ENCODE measurements around the gene OPRM1.

OPRM1 gene

DNA sequence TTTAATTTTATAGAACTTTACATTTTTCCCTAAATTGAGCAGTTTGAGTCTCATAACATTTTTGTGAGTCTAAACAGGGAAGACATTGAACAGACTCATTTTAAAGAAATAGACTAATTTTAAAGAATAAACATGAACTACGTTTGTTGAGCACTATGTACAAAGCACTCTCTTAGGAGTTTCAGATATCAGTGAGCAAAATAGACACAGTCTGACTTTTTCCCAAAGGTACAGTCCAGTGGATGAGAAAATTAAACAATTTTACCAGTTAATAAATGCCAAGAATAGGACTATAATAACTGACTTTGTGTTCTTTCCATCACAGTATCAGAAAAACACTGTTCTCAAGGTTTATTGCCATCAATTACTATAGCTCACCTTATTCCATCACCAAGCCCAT lies 18.1 kb downstream of the OPRM1 start:
- TF ChIP-seq, protein P1, sequence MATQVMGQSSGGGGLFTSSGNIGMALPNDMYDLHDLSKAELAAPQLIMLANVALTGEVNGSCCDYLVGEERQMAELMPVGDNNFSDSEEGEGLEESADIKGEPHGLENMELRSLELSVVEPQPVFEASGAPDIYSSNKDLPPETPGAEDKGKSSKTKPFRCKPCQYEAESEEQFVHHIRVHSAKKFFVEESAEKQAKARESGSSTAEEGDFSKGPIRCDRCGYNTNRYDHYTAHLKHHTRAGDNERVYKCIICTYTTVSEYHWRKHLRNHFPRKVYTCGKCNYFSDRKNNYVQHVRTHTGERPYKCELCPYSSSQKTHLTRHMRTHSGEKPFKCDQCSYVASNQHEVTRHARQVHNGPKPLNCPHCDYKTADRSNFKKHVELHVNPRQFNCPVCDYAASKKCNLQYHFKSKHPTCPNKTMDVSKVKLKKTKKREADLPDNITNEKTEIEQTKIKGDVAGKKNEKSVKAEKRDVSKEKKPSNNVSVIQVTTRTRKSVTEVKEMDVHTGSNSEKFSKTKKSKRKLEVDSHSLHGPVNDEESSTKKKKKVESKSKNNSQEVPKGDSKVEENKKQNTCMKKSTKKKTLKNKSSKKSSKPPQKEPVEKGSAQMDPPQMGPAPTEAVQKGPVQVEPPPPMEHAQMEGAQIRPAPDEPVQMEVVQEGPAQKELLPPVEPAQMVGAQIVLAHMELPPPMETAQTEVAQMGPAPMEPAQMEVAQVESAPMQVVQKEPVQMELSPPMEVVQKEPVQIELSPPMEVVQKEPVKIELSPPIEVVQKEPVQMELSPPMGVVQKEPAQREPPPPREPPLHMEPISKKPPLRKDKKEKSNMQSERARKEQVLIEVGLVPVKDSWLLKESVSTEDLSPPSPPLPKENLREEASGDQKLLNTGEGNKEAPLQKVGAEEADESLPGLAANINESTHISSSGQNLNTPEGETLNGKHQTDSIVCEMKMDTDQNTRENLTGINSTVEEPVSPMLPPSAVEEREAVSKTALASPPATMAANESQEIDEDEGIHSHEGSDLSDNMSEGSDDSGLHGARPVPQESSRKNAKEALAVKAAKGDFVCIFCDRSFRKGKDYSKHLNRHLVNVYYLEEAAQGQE (IDR thresholded peaks at IDR 0.05; ENCODE audit: insufficient read depth in 1 of 2, low read depth in 2 of 2, low read length in 2 of 2): no peak

DNA sequence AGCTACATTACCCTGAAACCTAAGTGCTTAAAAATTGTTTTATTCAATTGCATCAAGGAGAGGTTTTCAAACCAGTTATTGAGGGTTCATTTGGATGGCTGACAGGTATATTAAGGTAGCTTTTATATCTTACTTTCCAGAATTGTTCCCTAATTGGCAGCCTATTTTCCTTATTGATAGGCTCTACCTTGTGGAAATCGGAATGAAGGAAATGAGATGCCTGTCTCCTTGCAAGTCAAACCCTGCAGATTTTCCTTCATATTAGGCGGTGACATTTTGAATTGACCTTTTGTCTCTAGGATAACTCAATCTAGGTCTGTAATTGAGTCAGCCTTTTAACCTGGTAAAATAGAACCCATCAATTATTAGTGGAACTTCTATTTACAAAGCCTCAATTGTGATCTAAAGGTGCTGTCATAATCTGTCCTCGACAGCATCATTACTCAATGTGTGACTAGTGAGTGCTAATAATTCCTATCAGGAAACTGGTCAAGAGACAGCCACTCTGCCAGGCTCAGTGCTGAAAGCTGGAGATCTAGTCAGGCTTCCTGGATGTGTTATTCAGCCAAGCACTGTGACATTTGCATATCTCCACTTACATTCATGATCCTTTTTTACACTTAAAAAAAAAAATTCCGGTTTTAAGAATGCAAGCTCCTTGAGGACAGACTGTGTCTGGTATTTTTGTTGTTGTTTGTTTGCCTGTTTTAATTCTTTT lies 20.1 kb downstream of the OPRM1 start:
- no peak for TF ChIP-seq TAF1 (IDR thresholded peaks at IDR 0.05; ENCODE audit: borderline replicate concordance, insufficient read depth, low read length)
- TF ChIP-seq, protein P1 (IDR thresholded peaks at IDR 0.05; ENCODE audit: insufficient read depth in 1 of 2, low read depth in 2 of 2, low read length in 2 of 2): no peak
- no peak for TF ChIP-seq POLR2AphosphoS5 (IDR thresholded peaks at IDR 0.05; ENCODE audit: low read depth, low read length)
- no peak for TF ChIP-seq FOXP2 (optimal IDR thresholded peaks at IDR 0.05; ENCODE audit: borderline replicate concordance, extremely low read depth, extremely low read length, insufficient read depth)
- no peak for TF ChIP-seq SIN3A (IDR thresholded peaks at IDR 0.05; ENCODE audit: borderline replicate concordance, insufficient read depth, low read length)

DNA sequence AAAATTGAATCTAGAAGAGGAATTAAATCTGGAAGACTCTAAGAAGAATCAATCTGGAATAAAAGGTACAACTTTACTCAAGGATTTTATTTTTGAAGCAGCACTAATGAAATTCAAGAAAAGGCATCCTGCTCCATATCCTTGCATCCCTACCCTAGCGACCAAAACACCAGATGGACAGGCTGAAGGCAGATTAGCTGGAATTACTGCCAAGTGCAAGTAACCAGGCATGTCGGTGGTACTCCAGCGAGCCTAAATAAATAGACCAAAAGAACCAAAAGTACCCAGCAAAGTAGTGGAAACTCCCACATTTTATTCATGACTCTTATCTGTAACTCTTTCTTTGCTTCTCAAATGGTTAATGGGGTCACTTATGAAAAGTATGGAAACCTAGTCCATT lies 21.0 kb downstream of the OPRM1 start:
- no peak for TF ChIP-seq FOXP2 (optimal IDR thresholded peaks at IDR 0.05; ENCODE audit: borderline replicate concordance, extremely low read depth, extremely low read length, insufficient read depth)
- TF ChIP-seq TAF1 (IDR thresholded peaks at IDR 0.05; ENCODE audit: borderline replicate concordance, insufficient read depth, low read length): no peak
- TF ChIP-seq, protein P1 (IDR thresholded peaks at IDR 0.05; ENCODE audit: insufficient read depth in 1 of 2, low read depth in 2 of 2, low read length in 2 of 2): no peak
- TF ChIP-seq SIN3A (IDR thresholded peaks at IDR 0.05; ENCODE audit: borderline replicate concordance, insufficient read depth, low read length): no peak
- TF ChIP-seq POLR2AphosphoS5 (IDR thresholded peaks at IDR 0.05; ENCODE audit: low read depth, low read length): no peak

DNA sequence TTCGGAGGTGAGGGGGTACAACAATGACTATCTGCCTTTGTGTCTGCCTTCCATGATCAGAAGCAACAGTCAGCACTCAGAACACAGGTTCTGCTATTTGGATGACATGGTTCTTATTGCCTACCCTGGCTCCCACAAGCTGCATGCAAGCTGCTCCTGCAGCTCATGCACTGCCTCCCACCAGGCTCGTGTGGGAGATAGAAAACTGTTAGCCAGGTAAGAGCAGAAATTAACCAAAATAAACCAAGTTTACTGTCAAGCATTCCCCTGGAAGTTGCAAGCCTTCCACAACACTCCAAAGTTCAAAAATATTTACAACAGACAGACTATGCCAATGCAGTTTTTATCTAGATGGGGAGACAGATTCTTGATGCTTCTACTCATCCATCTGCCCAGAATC lies 31.0 kb downstream of the OPRM1 start:
- TF ChIP-seq, protein P1 (IDR thresholded peaks at IDR 0.05; ENCODE audit: insufficient read depth in 1 of 2, low read depth in 2 of 2, low read length in 2 of 2): no peak
- TF ChIP-seq SIN3A (IDR thresholded peaks at IDR 0.05; ENCODE audit: borderline replicate concordance, insufficient read depth, low read length) (no peak), TAF1 (IDR thresholded peaks at IDR 0.05; ENCODE audit: borderline replicate concordance, insufficient read depth, low read length) (no peak), POLR2AphosphoS5 (IDR thresholded peaks at IDR 0.05; ENCODE audit: low read depth, low read length) (no peak), FOXP2 (optimal IDR thresholded peaks at IDR 0.05; ENCODE audit: borderline replicate concordance, extremely low read depth, extremely low read length, insufficient read depth) (no peak)

DNA sequence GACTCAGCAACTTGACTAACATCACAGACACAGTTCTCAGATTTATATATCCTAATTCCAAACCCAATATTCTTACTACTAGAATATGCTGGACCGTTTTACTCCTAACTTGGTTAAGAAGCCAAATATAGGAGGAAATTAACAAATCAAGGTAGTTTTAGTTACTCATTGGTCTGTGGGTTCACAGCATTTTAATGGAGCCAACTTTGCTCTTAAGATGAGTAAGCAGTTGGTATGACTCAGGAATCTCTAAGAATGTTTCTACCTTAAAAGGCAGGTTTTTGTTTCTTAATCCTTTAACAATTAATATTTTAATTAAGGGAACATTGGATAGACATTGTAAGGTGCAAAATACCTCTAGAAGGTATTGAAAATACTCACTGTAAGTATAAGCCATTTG lies 31.6 kb downstream of the OPRM1 start:
- TF ChIP-seq POLR2AphosphoS5 (IDR thresholded peaks at IDR 0.05; ENCODE audit: low read depth, low read length) (no peak), FOXP2 (optimal IDR thresholded peaks at IDR 0.05; ENCODE audit: borderline replicate concordance, extremely low read depth, extremely low read length, insufficient read depth) (no peak), SIN3A (IDR thresholded peaks at IDR 0.05; ENCODE audit: borderline replicate concordance, insufficient read depth, low read length) (no peak), TAF1 (IDR thresholded peaks at IDR 0.05; ENCODE audit: borderline replicate concordance, insufficient read depth, low read length) (no peak)
- TF ChIP-seq, protein P1 (IDR thresholded peaks at IDR 0.05; ENCODE audit: insufficient read depth in 1 of 2, low read depth in 2 of 2, low read length in 2 of 2): no peak
